GM12872 (cell line): ENCODE results near the gene BCL2L2.

ENCODE experiments used
- TF ChIP-seq, protein P1 (sequence below): IDR thresholded peaks from 3 replicates; pipeline ENCODE4 v1.5.1; 2011; ENCODE audit warnings: low read depth, mild to moderate bottlenecking, low read length, moderate library complexity; ENCODE audit not compliant: insufficient read depth

The BCL2L2 gene, protein sequence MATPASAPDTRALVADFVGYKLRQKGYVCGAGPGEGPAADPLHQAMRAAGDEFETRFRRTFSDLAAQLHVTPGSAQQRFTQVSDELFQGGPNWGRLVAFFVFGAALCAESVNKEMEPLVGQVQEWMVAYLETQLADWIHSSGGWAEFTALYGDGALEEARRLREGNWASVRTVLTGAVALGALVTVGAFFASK

DNA sequence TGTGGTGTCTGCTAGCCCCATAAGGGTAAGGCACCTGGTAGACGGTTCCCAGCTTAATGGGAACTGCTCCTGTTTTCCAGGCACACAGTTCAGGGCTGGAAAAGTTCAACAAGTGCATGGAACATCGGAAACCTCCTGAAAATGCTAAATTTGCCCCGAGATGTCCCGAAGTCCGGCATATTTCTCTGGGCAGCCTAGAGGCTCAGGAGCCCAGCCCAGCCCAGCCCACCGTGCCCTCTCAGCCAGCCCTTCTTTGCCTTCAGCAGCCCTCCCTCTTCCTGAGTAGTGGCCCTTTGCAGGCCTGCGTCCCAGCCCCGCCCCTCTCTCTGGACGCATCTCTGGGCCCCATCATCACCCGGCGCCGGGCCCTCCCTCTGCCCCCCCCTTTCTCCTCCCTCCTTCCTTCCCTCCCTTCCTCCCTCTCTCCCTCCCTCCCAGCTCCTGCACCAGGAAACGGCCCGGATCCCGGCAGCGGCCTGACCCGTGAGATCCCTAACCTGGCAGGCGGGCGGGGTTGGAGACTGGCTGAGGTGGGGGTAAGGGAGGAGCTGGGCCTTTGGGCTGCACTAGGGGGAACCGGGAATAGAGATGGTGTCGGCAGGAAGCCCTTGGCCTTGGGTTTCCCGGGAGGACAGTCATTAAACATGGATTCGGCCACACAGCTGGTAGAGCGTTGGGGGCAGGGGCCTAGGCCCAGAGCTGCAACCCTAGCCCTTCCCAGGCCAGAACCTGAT is at the start of gene BCL2L2:
Gene BCL2L2, plus strand, starts transcription at position 422 of the 734 bp plus-strand sequence. CDS start 935 bp downstream, outside the sequence.
- TF ChIP-seq, protein P1, sequence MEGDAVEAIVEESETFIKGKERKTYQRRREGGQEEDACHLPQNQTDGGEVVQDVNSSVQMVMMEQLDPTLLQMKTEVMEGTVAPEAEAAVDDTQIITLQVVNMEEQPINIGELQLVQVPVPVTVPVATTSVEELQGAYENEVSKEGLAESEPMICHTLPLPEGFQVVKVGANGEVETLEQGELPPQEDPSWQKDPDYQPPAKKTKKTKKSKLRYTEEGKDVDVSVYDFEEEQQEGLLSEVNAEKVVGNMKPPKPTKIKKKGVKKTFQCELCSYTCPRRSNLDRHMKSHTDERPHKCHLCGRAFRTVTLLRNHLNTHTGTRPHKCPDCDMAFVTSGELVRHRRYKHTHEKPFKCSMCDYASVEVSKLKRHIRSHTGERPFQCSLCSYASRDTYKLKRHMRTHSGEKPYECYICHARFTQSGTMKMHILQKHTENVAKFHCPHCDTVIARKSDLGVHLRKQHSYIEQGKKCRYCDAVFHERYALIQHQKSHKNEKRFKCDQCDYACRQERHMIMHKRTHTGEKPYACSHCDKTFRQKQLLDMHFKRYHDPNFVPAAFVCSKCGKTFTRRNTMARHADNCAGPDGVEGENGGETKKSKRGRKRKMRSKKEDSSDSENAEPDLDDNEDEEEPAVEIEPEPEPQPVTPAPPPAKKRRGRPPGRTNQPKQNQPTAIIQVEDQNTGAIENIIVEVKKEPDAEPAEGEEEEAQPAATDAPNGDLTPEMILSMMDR, result no peak

DNA sequence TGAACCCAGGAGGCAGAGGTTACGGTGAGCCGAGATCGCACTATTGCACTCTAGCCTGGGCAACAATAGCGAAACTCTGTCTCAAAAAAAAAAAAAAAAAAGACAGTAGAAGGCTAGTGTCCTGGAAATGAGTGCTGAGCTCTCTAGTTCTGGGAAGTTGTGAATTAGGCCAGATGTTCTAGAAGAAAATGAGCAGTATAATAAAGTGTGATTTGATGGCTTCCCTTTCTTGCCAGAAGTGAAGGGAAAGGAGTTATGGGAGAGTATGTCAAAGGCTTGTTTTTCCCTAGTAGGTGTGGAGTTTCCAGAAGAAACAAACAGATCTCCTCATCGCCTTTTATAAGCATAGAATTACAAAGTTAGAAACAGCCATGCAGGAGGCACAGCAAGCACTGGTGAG is 48.4 kb upstream of the BCL2L2 start:
- TF ChIP-seq, protein P1, result no peak

DNA sequence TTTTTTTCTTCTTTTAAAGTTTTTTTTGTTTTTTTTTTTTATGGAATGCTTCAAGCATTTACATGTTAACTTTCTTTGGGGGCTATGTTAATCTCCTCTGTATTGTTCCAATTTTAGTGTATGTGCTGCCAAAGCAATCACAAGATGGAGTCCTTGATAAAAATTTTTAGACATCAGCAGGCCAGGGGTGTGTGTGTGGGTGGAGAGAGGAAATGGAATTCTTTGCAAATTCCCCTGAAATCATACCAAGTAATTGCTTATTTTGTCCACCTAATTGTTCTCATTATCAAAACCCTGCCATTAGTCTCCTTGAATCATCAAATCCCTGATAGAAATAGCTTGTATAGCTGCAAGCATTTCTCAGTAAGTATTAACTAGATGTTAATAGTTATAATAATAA is 47.2 kb upstream of the BCL2L2 start:
- TF ChIP-seq, protein P1, result no peak

DNA sequence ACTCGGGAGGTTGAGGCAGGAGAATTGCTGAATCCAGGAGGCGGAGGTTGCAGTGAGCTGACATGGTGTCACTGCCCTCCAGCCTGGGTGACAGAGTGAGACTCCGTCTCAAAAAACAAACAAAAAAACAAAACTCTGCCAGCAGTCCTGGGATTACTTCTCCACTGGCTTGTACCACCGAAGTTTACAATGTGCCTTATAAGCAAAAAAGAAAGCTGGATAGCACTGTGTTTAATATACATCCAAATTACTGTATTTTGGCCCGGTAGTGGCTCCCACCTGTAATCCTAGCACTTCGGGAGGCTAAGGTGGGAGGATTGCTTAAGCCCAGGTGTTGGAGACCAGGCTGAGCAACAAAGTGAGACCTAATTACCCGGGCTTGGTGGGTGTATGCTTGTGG is 37.4 kb upstream of the BCL2L2 start:
- TF ChIP-seq, protein P1, result no peak

DNA sequence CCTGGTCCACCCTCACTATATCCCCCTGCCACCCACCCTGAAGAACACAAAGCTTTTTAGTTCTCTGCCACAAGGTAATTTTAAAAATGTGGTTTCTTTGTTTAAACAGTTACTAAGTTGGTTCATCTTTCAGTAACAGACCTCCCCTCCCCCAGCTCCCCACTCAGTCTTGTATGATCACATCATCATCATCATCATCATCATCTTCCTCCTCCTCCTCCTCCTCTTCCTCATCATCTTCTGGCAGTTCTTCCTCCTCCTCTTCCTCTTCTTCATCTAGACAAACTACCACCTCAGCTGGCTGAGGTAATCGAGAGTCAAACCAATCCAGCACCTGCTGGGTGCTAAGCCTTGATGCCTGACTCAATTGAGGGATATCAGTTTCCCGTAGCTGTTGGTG is 31.2 kb upstream of the BCL2L2 start:
- TF ChIP-seq, protein P1, result no peak

DNA sequence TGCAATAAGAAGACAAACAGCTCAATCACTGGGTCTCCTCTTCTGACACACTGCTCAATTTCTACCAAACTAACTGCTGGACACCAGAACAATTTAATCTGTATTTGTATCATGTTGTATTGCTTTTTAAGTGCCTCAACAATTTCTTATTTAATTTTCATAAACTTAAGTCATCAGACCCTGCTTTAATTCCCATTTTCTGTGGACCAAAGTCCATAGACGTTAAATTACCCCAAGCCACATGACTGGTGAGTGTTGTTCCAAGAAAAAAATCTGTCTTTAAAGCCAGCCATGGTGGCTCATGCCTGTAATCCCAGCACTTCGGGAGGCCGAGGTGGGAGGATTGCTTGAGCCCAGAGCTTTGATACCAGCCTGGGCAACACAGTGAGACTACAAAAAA is 29.4 kb upstream of the BCL2L2 start:
- TF ChIP-seq, protein P1, result no peak

DNA sequence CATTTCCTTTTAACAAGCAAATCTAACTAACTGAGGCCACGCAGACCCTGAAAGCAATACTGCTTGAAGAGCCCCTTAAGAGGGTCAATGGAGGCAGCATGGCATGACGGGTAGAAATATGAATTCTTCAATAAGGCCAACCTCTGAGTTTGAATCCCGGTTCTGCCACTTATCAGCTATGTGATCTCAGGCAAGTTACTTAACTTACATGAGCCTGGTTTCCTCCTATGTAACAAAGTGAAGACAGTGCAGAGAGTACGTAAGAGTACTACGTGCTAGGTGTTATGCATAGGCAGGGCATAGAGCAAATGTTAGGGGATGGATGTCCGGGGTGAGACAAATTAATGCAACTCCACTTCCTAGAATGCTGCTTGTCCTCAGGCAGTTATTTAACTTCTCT is 25.4 kb upstream of the BCL2L2 start:
- TF ChIP-seq, protein P1, result no peak
